GM19043 (cell line): ENCODE results near the gene CREB1.

Source experiments
- ATAC-seq: cut with Tn5 transposase; IDR thresholded peaks from one replicate; pipeline ENCODE4 v1.9.1; 2021; ENCODE audit warnings: low read depth; ENCODE audit not compliant: unreplicated experiment

The CREB1 gene

DNA sequence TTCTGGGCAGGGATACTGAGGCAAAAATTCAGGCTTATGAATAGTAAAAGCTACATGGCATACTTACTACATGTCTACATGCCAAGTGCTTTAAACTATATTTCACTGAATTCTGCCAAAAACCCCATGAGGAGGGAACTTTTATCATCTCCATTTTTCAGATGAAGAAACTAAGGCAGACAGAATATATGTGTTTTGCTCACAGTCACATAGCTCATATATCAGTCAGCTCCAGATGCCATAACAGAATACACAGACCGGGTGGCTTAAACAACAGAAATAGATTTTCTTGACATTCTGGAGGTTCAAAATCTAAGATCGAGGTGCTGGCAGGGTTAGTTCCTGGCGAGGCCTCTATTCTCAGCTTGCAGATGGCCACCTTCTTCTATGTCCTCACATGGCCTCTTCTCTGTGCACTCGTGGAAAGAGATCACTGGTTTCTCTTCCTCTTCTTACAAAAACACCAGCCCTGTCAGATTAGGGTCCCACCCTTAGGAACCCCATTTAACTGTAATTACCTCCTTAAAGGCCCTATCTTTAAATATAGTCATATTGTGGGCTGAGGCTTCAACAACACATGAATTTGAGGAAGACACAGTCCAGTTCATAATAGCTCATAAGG, 27.1 kb upstream of the CREB1 start:
- peak; percentile 45 for ATAC-seq

DNA sequence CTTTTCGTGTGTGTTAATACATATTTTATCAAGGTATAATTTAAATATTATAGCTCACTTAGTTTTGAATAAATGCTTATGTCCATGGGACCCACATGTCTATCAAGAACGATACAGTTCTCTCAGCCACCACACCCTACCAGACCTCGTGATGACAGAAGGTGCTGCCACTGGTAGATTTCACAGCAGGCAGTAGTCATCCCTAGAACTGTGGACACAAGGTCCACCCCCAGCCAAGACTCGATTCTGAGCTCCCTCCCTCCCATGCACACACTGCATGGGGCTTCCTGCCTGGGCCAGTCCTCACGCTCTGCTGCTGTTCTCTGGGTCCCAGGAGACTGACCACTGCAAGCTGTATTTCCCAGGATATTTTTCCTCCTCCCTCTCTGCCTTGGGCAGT, 26.5 kb upstream of the CREB1 start:
- peak; percentile 54 for ATAC-seq

DNA sequence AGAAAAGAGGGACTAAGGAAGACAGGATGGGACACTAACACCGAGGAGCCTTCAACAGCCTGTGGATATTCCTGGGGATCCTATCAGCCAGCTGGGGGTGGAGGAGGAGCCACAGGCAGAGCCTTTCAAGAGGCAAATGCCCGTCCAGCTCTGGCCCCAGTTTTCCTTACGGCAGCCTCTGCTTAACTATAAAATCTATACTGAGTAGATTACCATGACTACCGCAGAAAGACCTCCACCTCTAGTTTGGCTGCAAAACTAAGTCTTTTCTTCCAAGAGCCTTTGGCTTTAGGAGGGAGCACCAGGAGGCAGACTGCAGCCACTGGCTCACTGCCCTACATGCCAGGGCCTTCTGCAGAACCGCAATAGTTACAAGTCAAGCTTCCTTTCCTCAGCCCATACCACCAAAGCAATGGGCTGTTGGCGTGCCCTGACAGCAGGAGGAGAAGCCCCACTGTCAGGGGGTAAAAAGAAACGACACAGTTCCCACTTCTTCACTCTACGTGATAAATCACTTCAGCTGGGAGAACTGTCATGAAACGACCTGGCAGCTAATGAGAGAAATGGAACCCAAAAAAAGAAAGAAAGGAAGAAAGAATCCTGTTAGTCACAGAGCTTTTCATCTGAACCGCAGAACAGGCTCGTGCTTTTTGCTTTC, 25.1 kb upstream of the CREB1 start:
- ATAC-seq = no peak

DNA sequence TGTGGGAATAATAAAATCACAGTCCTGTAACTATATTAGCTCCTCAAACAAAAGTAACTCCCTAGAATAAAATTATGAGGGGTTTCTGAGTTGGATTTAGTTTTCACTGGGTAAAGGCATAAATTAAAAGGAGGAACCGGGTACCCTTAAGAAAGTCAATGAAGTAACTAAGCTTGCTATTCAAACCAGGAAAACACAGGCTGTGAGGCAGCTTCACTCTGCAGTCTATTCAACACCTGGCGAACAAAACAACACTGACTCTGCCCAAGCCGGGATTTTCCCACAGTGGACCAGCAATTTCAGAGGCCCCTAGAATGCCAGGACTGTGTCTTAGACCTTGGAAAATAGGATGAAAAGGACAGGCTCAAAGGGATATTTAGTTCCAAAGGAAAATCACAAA, 24.6 kb upstream of the CREB1 start:
- ATAC-seq = peak; percentile 34

DNA sequence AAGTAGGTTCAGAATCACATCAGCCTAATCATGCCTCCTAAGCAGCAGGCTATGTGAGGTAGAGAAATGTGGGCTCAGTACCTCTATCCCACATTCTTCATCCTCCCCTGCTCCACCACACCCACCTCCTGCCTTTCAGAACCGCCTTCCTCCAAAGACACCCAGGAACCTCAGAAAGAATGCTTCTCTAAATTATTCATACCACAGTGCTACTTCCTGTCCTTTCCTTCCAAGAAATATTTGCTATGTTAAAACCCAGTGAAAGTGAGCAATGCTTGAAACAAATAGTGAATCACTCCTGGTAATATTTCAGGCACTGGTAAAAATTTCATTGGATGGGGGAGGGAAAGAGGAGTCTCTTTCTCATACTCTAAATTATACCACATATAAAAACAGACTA, 24.0 kb upstream of the CREB1 start:
- ATAC-seq = no peak

DNA sequence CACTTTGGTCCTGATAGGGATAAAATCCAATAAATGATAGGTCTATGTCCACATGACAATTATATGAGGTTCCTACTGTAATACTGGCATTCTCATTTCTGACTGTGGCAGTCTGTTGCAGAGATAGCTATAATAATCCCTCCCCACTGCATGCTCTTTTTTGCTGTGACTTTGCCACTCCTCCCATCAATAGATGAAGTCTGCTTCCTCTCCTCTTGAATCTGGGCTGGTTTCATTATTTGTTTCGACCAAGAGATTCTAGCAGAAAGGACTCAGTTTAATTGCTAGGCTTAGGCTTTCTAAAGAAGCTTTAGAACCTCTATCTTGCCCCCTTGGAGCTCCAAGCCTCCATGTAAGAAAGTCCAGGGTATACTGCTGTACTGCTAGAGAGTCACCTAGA, 23.3 kb upstream of the CREB1 start:
- ATAC-seq = no peak

DNA sequence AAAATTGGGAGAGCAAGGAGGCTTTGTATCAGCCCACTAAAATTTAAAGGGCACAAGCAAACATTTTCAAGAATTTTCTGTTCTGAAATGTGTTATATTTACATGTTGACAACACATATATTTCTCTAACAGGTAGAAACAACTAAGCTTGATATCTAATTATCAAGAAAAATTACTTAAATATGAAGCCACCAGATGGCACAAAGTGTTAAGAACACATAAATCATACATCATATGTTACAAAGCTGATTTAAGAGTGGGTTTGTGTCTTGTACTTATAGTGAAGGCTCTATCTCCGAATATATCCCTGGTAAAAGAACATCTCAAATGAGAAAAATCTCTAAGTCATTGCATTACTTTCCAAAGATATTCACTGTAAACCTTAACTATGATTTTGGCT, 19.6 kb upstream of the CREB1 start:
- ATAC-seq = no peak

DNA sequence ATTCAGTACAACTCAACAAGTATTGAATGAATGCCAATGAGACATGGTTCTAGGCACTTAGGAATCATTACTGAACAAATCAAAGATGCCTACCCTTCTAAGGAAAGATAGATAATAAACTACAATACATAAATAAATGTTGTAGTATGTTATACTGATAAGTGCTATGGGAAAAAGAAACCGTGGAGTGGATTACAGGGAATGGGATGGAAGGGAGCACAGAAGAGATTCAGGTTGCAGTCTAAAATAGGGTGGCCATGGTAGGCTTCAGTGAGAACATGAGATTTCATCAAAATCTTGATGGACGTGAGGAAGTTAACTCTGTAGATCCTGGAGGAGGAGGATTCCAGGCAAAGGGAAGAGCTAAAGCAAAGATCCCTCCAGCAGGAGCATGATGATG, 17.9 kb upstream of the CREB1 start:
- no peak for ATAC-seq

DNA sequence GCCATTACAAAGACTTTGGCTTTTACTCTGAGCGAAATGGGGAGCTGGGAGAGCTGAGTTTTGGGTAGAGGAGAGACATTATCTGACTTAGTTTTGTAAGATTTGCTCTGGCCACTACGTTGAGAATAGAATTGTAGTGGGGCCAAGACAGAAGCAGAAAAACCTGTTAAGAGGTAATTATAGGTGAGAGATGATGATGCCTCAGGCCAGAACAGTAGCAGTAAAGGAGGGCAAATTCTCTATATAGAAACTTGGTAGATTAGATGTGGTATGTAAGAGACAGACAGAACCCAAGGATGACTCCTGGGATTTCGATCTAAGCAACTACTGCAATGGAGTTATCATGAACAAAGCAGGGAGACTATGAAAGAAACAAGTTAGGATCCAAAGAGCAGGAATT, 17.4 kb upstream of the CREB1 start:
- no peak for ATAC-seq

DNA sequence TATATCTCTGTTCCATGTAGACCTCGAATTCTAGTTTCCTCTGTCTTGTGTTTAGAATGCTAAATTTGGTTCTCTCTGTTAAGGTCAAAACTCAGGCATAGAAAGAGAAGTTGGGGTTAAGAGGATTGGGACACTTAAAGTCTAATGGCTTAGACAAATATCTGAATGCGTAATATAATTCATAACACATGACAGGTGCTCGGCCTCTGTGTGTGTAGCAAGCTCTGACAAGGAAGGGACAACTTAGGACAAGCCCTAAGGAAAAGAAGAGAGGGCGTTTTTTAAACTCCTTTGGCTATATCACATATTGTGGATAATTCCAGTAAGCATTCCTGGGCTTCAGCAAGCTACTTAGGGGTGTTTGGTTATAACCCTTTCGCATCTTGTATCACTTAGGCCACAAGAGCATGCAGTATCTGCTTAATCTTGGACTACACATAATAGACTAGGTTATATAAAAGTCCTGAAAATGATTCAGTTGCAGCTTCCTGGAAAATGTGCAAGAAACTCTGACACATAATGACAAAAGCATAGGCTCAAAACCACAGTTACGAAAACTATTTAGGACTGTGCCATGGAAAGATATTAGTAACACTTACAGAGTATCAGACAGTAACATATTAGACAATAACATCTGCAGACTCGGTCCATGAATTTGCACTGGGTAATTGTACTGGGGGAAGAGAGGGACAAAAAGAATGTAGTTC, 16.1 kb upstream of the CREB1 start:
- ATAC-seq = no peak

DNA sequence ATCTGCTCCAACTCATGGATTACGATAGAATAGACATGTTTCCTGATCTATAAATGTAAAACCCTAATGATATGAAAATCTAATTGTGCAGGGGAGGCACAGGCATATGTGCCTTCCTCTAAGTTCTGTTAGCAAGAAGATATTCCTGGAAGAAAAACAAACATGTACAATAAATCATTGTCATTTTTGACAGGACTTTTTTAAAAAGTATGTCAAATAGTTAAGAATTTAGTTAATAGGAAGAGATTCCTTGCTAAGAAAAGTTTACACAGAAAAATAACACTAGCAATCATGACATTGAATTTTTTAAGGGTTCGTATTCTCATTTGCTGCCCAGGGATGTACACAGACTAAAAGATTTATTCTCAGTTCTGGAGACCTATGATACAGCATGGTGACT, 15.3 kb upstream of the CREB1 start:
- ATAC-seq = no peak

DNA sequence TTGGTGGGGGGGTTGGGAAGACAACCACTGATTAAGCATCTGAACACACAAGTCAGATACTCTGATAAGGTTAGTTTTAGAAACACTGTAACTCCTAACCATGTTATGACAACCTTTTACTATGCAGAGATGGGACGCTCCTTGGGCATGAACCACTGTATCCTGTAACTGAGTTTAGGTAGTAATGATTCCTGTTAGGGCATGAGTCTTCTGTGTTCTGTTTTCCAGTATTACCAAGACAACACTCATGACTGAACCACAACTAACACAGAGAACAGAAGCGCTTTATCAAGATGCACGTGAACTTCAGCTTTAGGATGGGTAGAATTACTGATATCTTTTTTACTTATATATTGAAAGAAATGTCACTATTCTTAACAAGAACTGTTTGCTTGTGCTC, 14.1 kb upstream of the CREB1 start:
- no peak for ATAC-seq

DNA sequence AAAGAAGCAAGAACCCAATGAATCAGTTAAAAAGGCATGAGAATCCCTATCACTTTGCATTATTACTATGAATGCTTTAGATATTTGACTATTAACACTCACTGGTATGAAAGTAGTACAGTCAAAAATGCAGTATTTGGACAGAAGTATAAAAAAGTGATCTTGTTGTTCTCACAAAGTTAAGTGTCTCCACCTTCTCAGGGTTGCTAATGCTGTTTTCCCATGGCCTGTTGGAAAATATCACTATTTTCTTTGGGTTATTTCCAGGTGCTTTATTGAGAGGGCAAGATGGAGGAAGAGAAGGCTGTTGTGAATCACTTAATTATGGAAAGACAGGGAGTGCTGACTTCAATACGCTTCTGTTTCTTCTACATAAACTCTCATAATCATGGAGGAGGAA, 13.6 kb upstream of the CREB1 start:
- no peak for ATAC-seq

DNA sequence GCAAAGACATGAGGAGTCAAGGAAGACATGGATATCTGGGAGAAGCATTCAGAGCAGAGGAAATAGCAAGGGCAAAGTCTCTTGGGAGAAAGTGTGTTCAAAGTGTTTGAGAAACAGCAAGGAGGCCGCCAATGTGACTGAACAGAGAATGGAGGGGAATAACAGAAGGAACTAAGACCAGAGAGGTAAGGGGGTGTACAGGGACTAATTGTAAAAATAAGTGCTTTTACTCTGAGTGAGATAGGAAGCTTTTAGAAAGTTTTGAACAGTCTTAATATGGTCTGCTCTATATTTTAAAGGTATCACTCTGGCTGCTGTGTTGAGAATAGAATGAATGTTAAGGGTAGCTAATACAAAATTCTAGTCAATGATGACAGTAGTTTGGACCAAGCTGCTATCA, 6.8 kb upstream of the CREB1 start:
- ATAC-seq = no peak

DNA sequence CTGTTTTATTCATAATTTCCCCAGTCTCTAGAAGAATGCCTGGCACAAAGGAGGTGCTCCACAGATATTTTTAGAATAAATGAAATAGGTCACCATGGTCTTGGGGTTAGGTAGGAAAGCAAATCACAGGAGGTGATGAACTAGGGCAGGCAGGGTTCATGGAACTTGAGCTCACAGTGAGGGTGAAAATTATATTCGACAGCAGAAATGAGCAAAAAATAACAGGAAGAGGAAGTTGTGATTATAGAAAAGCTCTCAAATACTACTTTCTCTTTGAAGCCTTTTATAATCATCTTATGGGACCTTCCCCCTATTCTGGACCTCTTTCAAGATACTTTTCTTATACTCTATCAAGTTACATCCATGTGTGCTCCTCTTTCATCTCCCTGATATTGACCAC, 4.5 kb upstream of the CREB1 start:
- ATAC-seq = no peak

DNA sequence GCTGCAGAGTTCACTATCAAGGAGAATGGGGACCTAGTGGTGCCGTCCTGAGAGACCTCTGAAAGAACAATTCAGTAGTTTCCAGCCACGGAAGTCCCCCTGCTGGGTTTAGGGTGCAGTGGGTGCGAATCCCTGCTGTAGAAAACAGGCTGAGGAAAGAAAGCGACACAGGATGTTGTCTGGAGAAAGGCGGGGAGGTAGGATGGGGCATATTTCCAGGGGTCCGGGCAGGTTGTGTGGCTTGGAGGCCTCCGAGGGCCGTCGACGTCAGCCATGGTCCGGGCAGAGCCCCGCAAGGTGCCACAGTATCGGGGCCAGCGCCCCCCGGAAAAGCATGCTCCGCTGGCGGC, 807 bp upstream of the CREB1 start:
- ATAC-seq = peak; percentile 5

DNA sequence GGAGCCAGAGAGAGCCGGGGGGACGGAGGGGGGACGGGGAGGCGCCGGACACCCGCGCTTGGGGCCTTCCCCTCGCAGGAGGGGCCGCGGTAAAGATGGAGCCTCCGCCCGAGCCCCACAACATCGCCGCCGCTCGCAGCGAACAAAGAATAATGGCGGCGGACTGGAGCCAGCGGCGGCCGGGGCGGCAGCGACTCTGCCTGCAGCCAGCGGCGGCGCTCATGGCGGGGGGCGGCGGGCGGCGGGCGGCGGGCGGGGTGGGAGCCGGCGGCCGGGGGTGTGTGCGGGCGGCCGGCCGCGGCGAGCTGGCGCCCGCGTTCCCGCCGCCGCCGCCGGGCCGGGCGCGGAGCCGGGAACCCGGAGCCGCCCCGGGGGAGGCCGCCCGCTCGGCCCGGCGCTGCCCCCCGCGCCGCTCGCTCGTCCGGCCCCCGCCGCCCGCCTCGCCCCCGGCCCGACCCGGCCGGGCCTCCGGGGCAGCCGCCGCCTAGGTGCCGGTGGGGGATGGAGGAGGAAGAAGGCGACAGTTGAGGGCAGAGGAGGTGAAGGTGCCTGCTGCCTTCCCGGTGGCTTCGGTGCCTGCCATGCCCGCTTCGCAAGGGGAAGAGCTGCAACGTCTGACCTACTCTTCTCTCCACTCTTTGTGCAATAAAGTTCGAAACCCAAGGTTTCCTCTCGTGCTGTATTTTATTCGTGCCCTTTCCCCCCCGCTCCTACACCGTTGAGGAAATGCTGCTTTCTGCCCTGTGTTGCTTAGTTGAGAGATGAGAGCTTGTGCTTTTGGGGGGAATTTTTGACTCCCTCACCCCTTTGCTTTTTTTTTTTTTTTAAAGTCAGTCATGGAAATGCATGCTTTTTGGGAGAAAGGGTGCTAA, 634 bp downstream of the CREB1 start:
- peak; percentile 1 for ATAC-seq

DNA sequence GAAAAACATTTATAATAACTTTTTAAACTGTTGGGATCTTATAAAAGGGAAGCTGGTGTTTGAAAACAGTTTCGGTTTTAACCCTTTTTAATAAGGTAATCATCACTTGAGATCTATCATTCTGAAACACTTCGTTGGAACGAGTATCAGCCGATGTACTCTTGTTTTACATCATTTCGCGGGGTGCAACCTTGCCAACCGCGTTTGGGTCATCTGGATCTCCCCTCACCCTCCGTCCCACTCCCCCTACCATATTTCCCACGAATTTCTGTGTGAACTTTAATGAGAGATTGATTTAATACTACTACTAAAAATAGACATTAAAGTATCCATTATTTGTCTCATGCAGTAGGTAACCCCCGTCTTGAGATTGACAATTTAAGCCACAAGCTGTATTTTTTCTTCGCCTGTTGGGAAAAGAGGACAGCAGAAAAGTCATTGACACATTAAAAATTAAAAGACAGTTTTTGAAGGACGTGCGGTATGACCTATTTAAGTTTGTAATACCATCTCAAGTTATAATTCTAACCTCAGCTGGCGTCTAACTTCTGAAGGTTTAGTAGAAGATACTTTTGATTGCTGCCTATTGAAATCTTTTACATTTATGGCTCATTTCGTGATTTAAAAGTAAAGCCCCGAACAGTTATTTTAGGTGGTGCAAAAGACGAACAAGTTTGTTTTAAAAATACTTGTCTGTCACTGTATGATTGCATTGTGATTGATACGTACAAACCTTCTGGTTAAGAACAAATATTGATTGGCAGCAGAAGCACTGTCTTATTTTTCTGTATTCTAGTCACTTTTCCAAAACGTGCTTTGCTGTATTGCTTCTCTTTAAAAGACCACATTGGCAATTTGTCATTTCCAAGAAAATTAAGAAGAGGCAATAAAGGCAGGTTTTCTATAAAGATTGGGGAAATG, 1.5 kb downstream of the CREB1 start:
- ATAC-seq = no peak

DNA sequence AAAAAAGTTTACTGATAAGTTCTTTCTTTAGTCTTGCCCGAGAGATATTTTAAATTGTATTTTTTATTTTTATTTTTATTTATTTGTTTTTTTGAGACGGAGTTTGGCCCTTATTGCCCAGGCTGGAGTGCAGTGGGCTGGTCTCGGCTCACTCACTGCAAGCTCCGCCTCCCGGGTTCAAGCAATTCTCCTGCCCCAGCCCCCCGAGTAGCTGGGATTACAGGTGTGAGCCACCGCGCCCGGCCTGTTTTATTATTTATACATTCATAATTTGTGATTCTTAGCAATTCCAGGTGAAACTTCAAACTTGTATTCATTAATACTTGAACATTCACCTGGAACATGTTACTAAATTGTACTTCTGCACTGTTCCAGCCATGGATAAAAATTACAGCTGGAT, 2.9 kb downstream of the CREB1 start:
- no peak for ATAC-seq

DNA sequence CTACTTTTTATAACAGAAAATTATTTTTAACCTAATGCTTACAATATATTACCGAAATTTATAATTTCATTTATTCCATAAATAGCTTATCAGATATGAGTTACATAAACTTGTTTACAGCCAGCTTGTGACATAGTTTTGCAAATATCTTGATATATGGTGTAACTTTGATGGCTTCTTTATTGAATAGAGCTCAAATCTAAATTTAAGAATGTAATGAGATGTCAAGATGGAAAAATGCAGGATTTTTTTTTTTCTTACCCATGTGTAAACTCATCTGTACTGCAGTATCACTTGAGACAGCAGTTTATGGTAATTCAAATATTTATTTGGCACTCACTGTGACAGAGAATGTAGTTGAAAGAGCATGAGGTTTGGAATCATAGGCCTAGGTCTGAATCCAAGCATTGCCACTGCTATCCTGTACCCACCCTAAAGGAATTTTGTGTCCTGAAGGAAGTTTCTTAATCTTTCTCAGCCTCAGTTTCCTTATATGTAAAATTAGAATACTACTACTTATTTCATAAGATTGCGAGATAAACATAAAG, 3.8 kb downstream of the CREB1 start:
- no peak for ATAC-seq
